Mucosa of descending colon (tissue), 3 donors: ENCODE measurements around the gene CCDC172. TPM values are rescaled to one million over a fixed set of nuclear protein-coding genes. Genes with fewer than 3 reads are reported as not detected.

ENCODE experiments used
- ATAC-seq: fragments of 200-7000 bp; cut with Tn5 transposase; one replicate; pipeline ENCODE4 v1.9.1; 2020; ENCODE audit warnings: mild to moderate bottlenecking, moderate library complexity
- DNase-seq, 3 donors: peaks; one replicate each; pipeline ENCODE4 v3.0.0-alpha.2; 2020
- H3K36me3 ChIP-seq: fragments of 200-600 bp; one replicate; pipeline ENCODE4 v1.8.0; 2021; ENCODE audit warnings: low read depth, mild to moderate bottlenecking
- H3K4me1 ChIP-seq: fragments of 200-600 bp; one replicate; pipeline ENCODE4 v1.8.0; 2021; ENCODE audit warnings: low read depth, mild to moderate bottlenecking
- H3K4me3 ChIP-seq: fragments of 200-600 bp; one replicate; pipeline ENCODE4 v1.8.0; 2021; ENCODE audit warnings: mild to moderate bottlenecking
- H3K9me3 ChIP-seq: fragments of 200-600 bp; one replicate; pipeline ENCODE4 v1.8.0; 2021; ENCODE audit warnings: mild to moderate bottlenecking
- CTCF ChIP-seq: fragments of 200-600 bp; IDR thresholded peaks from one replicate; pipeline ENCODE4 v1.8.0; 2022; ENCODE audit warnings: antibody characterized with exemption, mild to moderate bottlenecking
- intact Hi-C, 2 donors: fragments of 100-400 bp; cut with DNase I in 1 of 2; cut with micrococcal nuclease in 1 of 2; formaldehyde crosslinking; loops; one replicate each; pipeline versions ENCODE4 v1.11.0 to v1.11.1; 2022; cut with DNase I, micrococcal nuclease
- long read RNA-seq, 2 donors: library from polyadenylated mRNA; unstranded; transcript quantifications; one replicate each; pipeline ENCODE4 v2.0.0, GENCODE V29; 2019 to 2021
- total RNA-seq, 3 donors: library from RNA; stranded (reverse); fragmentation: NEBNext Ultra II Directional in 2 of 3; extraction: Animal tissue kit (Norgen Biotek cat#: 25700) in 2 of 3; gene quantifications; one replicate each; pipeline versions ENCODE4 v1.2.1 to v1.2.4, GENCODE V29; 2021 to 2023
- donor health status: DM: no; HTN: no; CAD: no; lungs with moderate emphysema.
- donor health status: DM: no; HTN: no; CAD: no.
- donor health status: DM: no; HTN: yes; CAD: no.

CCDC172 gene
- total RNA-seq, result not detected
- long read RNA-seq, donor 1, result 0 reads
- long read RNA-seq, donor 2, result 0 reads

GRCh38 chr10:116324227-116324950 is at the start of gene CCDC172:
Gene CCDC172 (plus strand): TSS chr10:116324448. CDS start chr10:116325012, 564 bp downstream.
- no peaks in the 10 kb centered on the region for H3K9me3 ChIP-seq
- H3K36me3 ChIP-seq, result no peaks in the 10 kb centered on the region
- no peak within 1 kb of the TSS for H3K4me3 ChIP-seq
- intact Hi-C loops, result no loop called here
- DNase-seq (no peak), ATAC-seq (no peak)
- no peaks in the 10 kb centered on the region for H3K4me1 ChIP-seq
- TF ChIP-seq CTCF, result no peak

- H3K36me3 ChIP-seq, result no peaks in the 10 kb centered on the region
- peaks cover 5% of the 10 kb centered on the region for H3K4me1 ChIP-seq
- no peak for ATAC-seq
- no peaks in the 10 kb centered on the region for H3K9me3 ChIP-seq
- intact Hi-C loops, result no loop called here
- no peak for TF ChIP-seq CTCF
- DNase-seq, result no peak
- H3K4me3 ChIP-seq, result no peak overlapping the region
Measured at GRCh38 chr10:116276981-116277380, 47.3 kb upstream of the CCDC172 start.

- Histone ChIP-seq H3K9me3 (no peaks in the 10 kb centered on the region), H3K36me3 (no peaks in the 10 kb centered on the region), H3K4me1 (no peaks in the 10 kb centered on the region), H3K4me3 (no peak overlapping the region)
- intact Hi-C loops, result no loop called here
- DNase-seq, result no peak
- no peak for ATAC-seq
- no peak for TF ChIP-seq CTCF
Measured at GRCh38 chr10:116278846-116279245, 45.4 kb upstream of the CCDC172 start.

GRCh38 chr10:116281775-116282174 is 42.5 kb upstream of the CCDC172 start:
- intact Hi-C loops, result no loop called here
- no peaks in the 10 kb centered on the region for H3K4me1 ChIP-seq

GRCh38 chr10:116286626-116287200 is 37.5 kb upstream of the CCDC172 start:
- no peak for DNase-seq
- Histone ChIP-seq H3K4me1 (no peaks in the 10 kb centered on the region), H3K9me3 (no peaks in the 10 kb centered on the region), H3K4me3 (no peak overlapping the region), H3K36me3 (no peaks in the 10 kb centered on the region)
- ATAC-seq, result no peak
- intact Hi-C loops, result loop anchor here in 1 of 2 donors (5.0 kb wide), 1 partner anchor 489 kb away; no protein-coding TSS in a partner anchor
- no peak for TF ChIP-seq CTCF

More at GRCh38 chr10:116281775-116282174, 42.5 kb upstream of the CCDC172 start:
- H3K9me3 ChIP-seq, result no peaks in the 10 kb centered on the region
- TF ChIP-seq CTCF, result no peak
- no peak for ATAC-seq
- no peaks in the 10 kb centered on the region for H3K36me3 ChIP-seq
- DNase-seq, result no peak
- H3K4me3 ChIP-seq, result no peak overlapping the region
